ENCODE data around the gene MAGEB3.

DNA sequence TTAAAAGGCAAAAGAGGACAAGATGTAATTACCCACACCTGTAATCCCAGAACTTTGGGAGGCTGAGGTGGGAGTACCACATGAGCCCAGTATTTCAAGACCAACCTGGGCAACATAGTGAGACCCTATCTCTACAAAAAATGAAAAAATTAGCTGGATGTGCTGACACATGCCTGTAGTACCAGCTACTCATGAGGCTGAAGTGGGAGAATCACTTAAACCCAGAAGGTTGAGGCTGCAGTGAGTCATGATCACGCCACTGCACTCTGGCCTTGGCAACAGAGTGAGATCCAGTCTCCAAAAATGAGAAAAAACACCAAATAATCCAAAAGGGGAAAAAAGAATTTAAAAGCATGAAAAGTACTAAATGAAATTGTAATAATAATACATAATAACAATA, 47.9 kb downstream of the MAGEB3 start:
- TF ChIP-seq, protein P1, sequence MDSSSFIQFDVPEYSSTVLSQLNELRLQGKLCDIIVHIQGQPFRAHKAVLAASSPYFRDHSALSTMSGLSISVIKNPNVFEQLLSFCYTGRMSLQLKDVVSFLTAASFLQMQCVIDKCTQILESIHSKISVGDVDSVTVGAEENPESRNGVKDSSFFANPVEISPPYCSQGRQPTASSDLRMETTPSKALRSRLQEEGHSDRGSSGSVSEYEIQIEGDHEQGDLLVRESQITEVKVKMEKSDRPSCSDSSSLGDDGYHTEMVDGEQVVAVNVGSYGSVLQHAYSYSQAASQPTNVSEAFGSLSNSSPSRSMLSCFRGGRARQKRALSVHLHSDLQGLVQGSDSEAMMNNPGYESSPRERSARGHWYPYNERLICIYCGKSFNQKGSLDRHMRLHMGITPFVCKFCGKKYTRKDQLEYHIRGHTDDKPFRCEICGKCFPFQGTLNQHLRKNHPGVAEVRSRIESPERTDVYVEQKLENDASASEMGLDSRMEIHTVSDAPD (CRISPR knock-in tag; IDR thresholded peaks at IDR 0.05) = no peak
- TF ChIP-seq, protein P2, sequence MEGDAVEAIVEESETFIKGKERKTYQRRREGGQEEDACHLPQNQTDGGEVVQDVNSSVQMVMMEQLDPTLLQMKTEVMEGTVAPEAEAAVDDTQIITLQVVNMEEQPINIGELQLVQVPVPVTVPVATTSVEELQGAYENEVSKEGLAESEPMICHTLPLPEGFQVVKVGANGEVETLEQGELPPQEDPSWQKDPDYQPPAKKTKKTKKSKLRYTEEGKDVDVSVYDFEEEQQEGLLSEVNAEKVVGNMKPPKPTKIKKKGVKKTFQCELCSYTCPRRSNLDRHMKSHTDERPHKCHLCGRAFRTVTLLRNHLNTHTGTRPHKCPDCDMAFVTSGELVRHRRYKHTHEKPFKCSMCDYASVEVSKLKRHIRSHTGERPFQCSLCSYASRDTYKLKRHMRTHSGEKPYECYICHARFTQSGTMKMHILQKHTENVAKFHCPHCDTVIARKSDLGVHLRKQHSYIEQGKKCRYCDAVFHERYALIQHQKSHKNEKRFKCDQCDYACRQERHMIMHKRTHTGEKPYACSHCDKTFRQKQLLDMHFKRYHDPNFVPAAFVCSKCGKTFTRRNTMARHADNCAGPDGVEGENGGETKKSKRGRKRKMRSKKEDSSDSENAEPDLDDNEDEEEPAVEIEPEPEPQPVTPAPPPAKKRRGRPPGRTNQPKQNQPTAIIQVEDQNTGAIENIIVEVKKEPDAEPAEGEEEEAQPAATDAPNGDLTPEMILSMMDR (IDR thresholded peaks at IDR 0.05 in 2 of 3, conservative IDR thresholded peaks at IDR 0.05 in 1 of 3; ENCODE audit: insufficient read depth in 2 of 3, low read depth in 1 of 3, low read length in 3 of 3) = no peak
